ENCODE data around the gene TUBGCP3. TPM values are rescaled to one million over a fixed set of nuclear protein-coding genes. Genes with fewer than 3 reads are reported as not detected.

Gene TUBGCP3
- total RNA-seq, 1 experiment from 2014 or later, result 51.1 TPM

DNA sequence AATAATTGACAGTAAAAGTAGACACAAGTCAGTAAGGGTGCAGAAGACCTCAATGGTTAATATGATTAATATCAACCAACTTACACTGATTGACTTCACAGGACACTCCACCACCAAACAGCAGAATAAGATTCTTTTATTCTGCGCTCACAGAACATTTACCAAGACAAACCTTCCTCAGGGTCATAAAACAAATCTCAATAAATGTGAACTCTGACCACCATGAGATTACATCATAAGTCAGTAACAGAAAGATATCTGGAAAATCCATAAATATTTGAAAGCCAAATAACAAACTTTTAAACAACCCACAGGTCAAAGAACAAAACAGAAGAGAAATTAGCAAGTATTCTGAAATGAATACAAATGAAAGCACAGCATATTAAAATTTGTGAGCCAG is 112.1 kb downstream of the TUBGCP3 start:
- no peaks in the 10 kb centered on the region for H3K4me1 Mint-ChIP-seq (ENCODE audit: low read depth, unreplicated experiment)
- H3K27me3 Mint-ChIP-seq (ENCODE audit: insufficient read depth, unreplicated experiment), result no peaks in the 10 kb centered on the region
- H3K4me3 Mint-ChIP-seq (ENCODE audit: unreplicated experiment), result no peak overlapping the region
- CTCF ChIA-PET, result no interaction called here
- POLR2A ChIA-PET, result no interaction called here
- Histone ChIP-seq H3K4me3 (ENCODE audit: low read depth, low read length) (no peak overlapping the region), H3K9me3 (peaks cover 6% of the 10 kb centered on the region; the same call in 1 of the 2 replicates), H3K36me3 (ENCODE audit: control insufficient read depth, insufficient read depth, low read length) (no peaks in the 10 kb centered on the region), H3K4me1 (no peaks in the 10 kb centered on the region), H3K27me3 (replicated peaks; ENCODE audit: control insufficient read depth, insufficient read depth, low read length) (no peaks in the 10 kb centered on the region)
- no peak for DNase-seq
- no peak overlapping the region for H3K27ac Mint-ChIP-seq (ENCODE audit: unreplicated experiment)
- intact Hi-C loops (cut with micrococcal nuclease; ENCODE audit: unreplicated experiment), result no loop called here
- H3K9me3 Mint-ChIP-seq (ENCODE audit: unreplicated experiment), result no peaks in the 10 kb centered on the region
- H3K36me3 Mint-ChIP-seq (ENCODE audit: insufficient read depth, unreplicated experiment), result no peaks in the 10 kb centered on the region
- BruUV-seq (replicated peaks), result no TSS peak
- TF ChIP-seq, protein P1, sequence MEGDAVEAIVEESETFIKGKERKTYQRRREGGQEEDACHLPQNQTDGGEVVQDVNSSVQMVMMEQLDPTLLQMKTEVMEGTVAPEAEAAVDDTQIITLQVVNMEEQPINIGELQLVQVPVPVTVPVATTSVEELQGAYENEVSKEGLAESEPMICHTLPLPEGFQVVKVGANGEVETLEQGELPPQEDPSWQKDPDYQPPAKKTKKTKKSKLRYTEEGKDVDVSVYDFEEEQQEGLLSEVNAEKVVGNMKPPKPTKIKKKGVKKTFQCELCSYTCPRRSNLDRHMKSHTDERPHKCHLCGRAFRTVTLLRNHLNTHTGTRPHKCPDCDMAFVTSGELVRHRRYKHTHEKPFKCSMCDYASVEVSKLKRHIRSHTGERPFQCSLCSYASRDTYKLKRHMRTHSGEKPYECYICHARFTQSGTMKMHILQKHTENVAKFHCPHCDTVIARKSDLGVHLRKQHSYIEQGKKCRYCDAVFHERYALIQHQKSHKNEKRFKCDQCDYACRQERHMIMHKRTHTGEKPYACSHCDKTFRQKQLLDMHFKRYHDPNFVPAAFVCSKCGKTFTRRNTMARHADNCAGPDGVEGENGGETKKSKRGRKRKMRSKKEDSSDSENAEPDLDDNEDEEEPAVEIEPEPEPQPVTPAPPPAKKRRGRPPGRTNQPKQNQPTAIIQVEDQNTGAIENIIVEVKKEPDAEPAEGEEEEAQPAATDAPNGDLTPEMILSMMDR (IDR thresholded peaks at IDR 0.05; ENCODE audit: insufficient read depth in 1 of 2, low read depth in 1 of 2, low read length in 1 of 2, severe bottlenecking in 1 of 2, unreplicated experiment in 1 of 2), result no peak

DNA sequence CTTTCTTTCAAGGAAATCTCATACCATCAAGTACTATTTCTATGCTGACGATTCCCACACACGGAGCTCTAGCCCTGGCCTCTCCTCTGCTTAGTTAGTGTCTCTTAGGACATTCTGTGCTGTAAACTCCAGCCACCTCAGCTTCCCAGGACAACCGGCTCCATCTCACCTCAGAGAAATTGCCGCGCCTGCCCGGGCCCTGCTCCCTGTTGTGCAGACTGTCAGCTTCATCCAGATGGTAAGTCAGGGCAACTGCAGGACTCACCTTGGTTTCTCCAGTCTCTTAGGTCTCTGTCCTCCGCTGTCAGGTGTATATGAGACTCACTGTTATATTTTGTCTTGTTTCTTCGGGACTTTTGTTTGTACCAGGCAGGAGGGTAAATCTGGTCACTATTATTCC is 113.1 kb downstream of the TUBGCP3 start:
- H3K4me3 ChIP-seq (ENCODE audit: low read depth, low read length), result no peak overlapping the region
- CTCF ChIA-PET, result no interaction called here
- no TSS peak for BruUV-seq (replicated peaks)

DNA sequence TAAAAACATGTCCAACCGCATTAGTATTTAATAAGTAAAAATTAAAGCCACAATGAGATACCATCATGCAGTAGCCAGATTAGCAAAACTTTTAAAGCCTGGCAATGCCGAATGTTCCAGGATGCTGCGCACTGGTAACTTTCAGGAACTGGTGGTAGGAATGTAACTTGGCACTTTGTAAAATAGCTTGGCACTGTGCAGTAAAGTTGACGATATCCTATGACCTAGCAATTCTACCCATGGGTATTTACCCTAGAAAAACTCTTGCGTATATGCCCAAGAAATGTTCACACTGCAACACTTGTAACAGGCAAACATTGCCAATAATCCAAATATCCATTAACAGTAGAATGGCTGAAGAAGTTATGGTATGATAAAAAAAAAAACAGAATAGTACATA is 114.1 kb downstream of the TUBGCP3 start:
- Mint-ChIP-seq H3K27me3 (ENCODE audit: insufficient read depth, unreplicated experiment) (no peaks in the 10 kb centered on the region), H3K4me3 (ENCODE audit: unreplicated experiment) (no peak overlapping the region), H3K4me1 (ENCODE audit: low read depth, unreplicated experiment) (no peaks in the 10 kb centered on the region), H3K27ac (ENCODE audit: unreplicated experiment) (no peak overlapping the region), H3K9me3 (ENCODE audit: unreplicated experiment) (no peaks in the 10 kb centered on the region), H3K36me3 (ENCODE audit: insufficient read depth, unreplicated experiment) (no peaks in the 10 kb centered on the region)
- ChIA-PET POLR2A (no interaction called here), CTCF (interaction anchor here (0.5 kb wide), 1 partner anchor 968 kb away, joined by 3 read pairs; no protein-coding TSS in a partner anchor)
- no peaks in the 10 kb centered on the region for H3K4me1 ChIP-seq
- BruUV-seq (replicated peaks), result no TSS peak
- TF ChIP-seq, protein P1 (IDR thresholded peaks at IDR 0.05; ENCODE audit: insufficient read depth in 1 of 2, low read depth in 1 of 2, low read length in 1 of 2, severe bottlenecking in 1 of 2, unreplicated experiment in 1 of 2), result no peak
- no peak for DNase-seq
- no peaks in the 10 kb centered on the region for H3K36me3 ChIP-seq (ENCODE audit: control insufficient read depth, insufficient read depth, low read length)
- H3K9me3 ChIP-seq, result peaks cover 9% of the 10 kb centered on the region; the same call in 1 of the 2 replicates
- intact Hi-C loops (cut with micrococcal nuclease; ENCODE audit: unreplicated experiment), result no loop called here
- no peak overlapping the region for H3K4me3 ChIP-seq (ENCODE audit: low read depth, low read length)
- no peaks in the 10 kb centered on the region for H3K27me3 ChIP-seq (replicated peaks; ENCODE audit: control insufficient read depth, insufficient read depth, low read length)

More for the DNA sequence above, 113.1 kb downstream of the TUBGCP3 start:
- no peaks in the 10 kb centered on the region for H3K4me1 Mint-ChIP-seq (ENCODE audit: low read depth, unreplicated experiment)
- POLR2A ChIA-PET, result interaction anchor here (0.5 kb wide), 1 partner anchor 188 kb away, joined by 3 read pairs; no protein-coding TSS in a partner anchor
- Histone ChIP-seq H3K27me3 (replicated peaks; ENCODE audit: control insufficient read depth, insufficient read depth, low read length) (no peaks in the 10 kb centered on the region), H3K9me3 (peaks cover 9% of the 10 kb centered on the region; the same call in 1 of the 2 replicates), H3K36me3 (ENCODE audit: control insufficient read depth, insufficient read depth, low read length) (no peaks in the 10 kb centered on the region), H3K4me1 (no peaks in the 10 kb centered on the region)
- intact Hi-C loops (cut with micrococcal nuclease; ENCODE audit: unreplicated experiment), result no loop called here
- H3K27ac Mint-ChIP-seq (ENCODE audit: unreplicated experiment), result no peak overlapping the region
- H3K36me3 Mint-ChIP-seq (ENCODE audit: insufficient read depth, unreplicated experiment), result no peaks in the 10 kb centered on the region
- H3K4me3 Mint-ChIP-seq (ENCODE audit: unreplicated experiment), result no peak overlapping the region
- no peaks in the 10 kb centered on the region for H3K9me3 Mint-ChIP-seq (ENCODE audit: unreplicated experiment)
- H3K27me3 Mint-ChIP-seq (ENCODE audit: insufficient read depth, unreplicated experiment), result no peaks in the 10 kb centered on the region
- TF ChIP-seq, protein P1 (IDR thresholded peaks at IDR 0.05; ENCODE audit: insufficient read depth in 1 of 2, low read depth in 1 of 2, low read length in 1 of 2, severe bottlenecking in 1 of 2, unreplicated experiment in 1 of 2), result no peak
- no peak for DNase-seq

Data from Caco-2 (cell line).